ENCODE data around the gene GAS5.
"Not testable (repeated sequence)": the region's sequence is repeated elsewhere in the genome, so short reads cannot be mapped to it uniquely, and the experiment has no call there.

The GAS5 gene

GRCh38 chr1:173865468-173866164 lies 2.2 kb downstream of the GAS5 start:
- Histone ChIP-seq H3K4me3 (ENCODE audit: control insufficient read depth in 1 of 7, extremely low read depth in 1 of 7, insufficient read depth in 4 of 7, low read depth in 2 of 7, low read length in 6 of 7) (peak overlapping the region in 5 of 7 experiments; percentile 19 to 99 (median 96)), H3K27me3 (replicated peaks in 2 of 5; ENCODE audit: control insufficient read depth in 4 of 5, insufficient read depth in 5 of 5, low read length in 4 of 5) (no peaks in the 10 kb centered on the region), H3K27ac (ENCODE audit: insufficient read depth in 1 of 2, low read depth in 1 of 2, low read length in 2 of 2, poor library complexity in 1 of 2, severe bottlenecking in 2 of 2) (peak overlapping the region; percentile 7 to 88), H3K9me3 (ENCODE audit: control extremely low read depth in 1 of 5, control insufficient read depth in 4 of 5, insufficient read depth in 2 of 5, low read depth in 1 of 5, low read length in 4 of 5) (no peaks in the 10 kb centered on the region), H3K4me1 (ENCODE audit: control extremely low read depth in 1 of 4, control insufficient read depth in 4 of 4, insufficient read depth in 4 of 4, low read length in 3 of 4) (peaks cover 18 to 50% (median 36%) of the 10 kb centered on the region in 4 experiments), H3K36me3 (ENCODE audit: control insufficient read depth in 4 of 4, insufficient read depth in 4 of 4, low read length in 3 of 4) (peaks cover 16 to 47% (median 32%) of the 10 kb centered on the region in 4 experiments)
- CTCF ChIA-PET = interaction anchor here (1.1 to 1.5 kb wide), 3 partner anchors 9 to 435 kb away, joined by 3 to 5 read pairs (median 4); no protein-coding TSS in a partner anchor
- POLR2A ChIA-PET = no interaction called here
- 78% methylated on average over 3 of the region's 4 CpGs for WGBS (ENCODE audit: insufficient coverage)
- DNase-seq = no peak

GRCh38 chr1:173864179-173864867 lies 3.5 kb downstream of the GAS5 start:
- no peak for DNase-seq
- ChIA-PET POLR2A (no interaction called here), CTCF (interaction anchor here (0.8 to 1.5 kb wide), 2 partner anchors 15 to 434 kb away, joined by 3 to 5 read pairs; no protein-coding TSS in a partner anchor)
- Histone ChIP-seq H3K4me3 (ENCODE audit: control insufficient read depth in 1 of 7, extremely low read depth in 1 of 7, insufficient read depth in 4 of 7, low read depth in 2 of 7, low read length in 6 of 7) (peak overlapping the region in 1 of 7 experiments; percentile 96), H3K9me3 (ENCODE audit: control extremely low read depth in 1 of 5, control insufficient read depth in 4 of 5, insufficient read depth in 2 of 5, low read depth in 1 of 5, low read length in 4 of 5) (no peaks in the 10 kb centered on the region), H3K36me3 (ENCODE audit: control insufficient read depth in 4 of 4, insufficient read depth in 4 of 4, low read length in 3 of 4) (peaks cover 16 to 46% (median 32%) of the 10 kb centered on the region in 4 experiments), H3K27ac (ENCODE audit: insufficient read depth in 1 of 2, low read depth in 1 of 2, low read length in 2 of 2, poor library complexity in 1 of 2, severe bottlenecking in 2 of 2) (peak overlapping the region; percentile 28 to 88), H3K4me1 (ENCODE audit: control extremely low read depth in 1 of 4, control insufficient read depth in 4 of 4, insufficient read depth in 4 of 4, low read length in 3 of 4) (peaks cover 16 to 39% (median 29%) of the 10 kb centered on the region in 4 experiments), H3K27me3 (replicated peaks in 2 of 5; ENCODE audit: control insufficient read depth in 4 of 5, insufficient read depth in 5 of 5, low read length in 4 of 5) (no peaks in the 10 kb centered on the region)
- WGBS (ENCODE audit: insufficient coverage) = 100% methylated on average over 3 of the region's 5 CpGs

- peaks cover 16 to 31% (median 22%) of the 10 kb centered on the region in 4 experiments for H3K4me1 ChIP-seq (ENCODE audit: control extremely low read depth in 1 of 4, control insufficient read depth in 4 of 4, insufficient read depth in 4 of 4, low read length in 3 of 4)
- no peaks in the 10 kb centered on the region for H3K27me3 ChIP-seq (replicated peaks in 2 of 5; ENCODE audit: control insufficient read depth in 4 of 5, insufficient read depth in 5 of 5, low read length in 4 of 5)
- POLR2A ChIA-PET = no interaction called here
- peak in 2 of 3 donors; percentile 28 to 51 for DNase-seq
- H3K36me3 ChIP-seq (ENCODE audit: control insufficient read depth in 4 of 4, insufficient read depth in 4 of 4, low read length in 3 of 4) = peaks cover 16 to 47% (median 33%) of the 10 kb centered on the region in 4 experiments
- H3K4me3 ChIP-seq (ENCODE audit: control insufficient read depth in 1 of 7, extremely low read depth in 1 of 7, insufficient read depth in 4 of 7, low read depth in 2 of 7, low read length in 6 of 7) = no peak overlapping the region
- H3K9me3 ChIP-seq (ENCODE audit: control extremely low read depth in 1 of 5, control insufficient read depth in 4 of 5, insufficient read depth in 2 of 5, low read depth in 1 of 5, low read length in 4 of 5) = no peaks in the 10 kb centered on the region
- peak overlapping the region in 1 of 2 experiments; percentile 28 for H3K27ac ChIP-seq (ENCODE audit: insufficient read depth in 1 of 2, low read depth in 1 of 2, low read length in 2 of 2, poor library complexity in 1 of 2, severe bottlenecking in 2 of 2)
- CTCF ChIA-PET = interaction anchor here (0.7 to 1.2 kb wide), 2 partner anchors 13 to 444 kb away, joined by 3 read pairs; no protein-coding TSS in a partner anchor
Measured at GRCh38 chr1:173863224-173864161, 4.3 kb downstream of the GAS5 start.

GRCh38 chr1:173862769-173863223 lies 5.0 kb downstream of the GAS5 start:
- H3K9me3 ChIP-seq (ENCODE audit: control extremely low read depth in 1 of 5, control insufficient read depth in 4 of 5, insufficient read depth in 2 of 5, low read depth in 1 of 5, low read length in 4 of 5) = no peaks in the 10 kb centered on the region
- peaks cover 16 to 31% (median 22%) of the 10 kb centered on the region in 4 experiments for H3K4me1 ChIP-seq (ENCODE audit: control extremely low read depth in 1 of 4, control insufficient read depth in 4 of 4, insufficient read depth in 4 of 4, low read length in 3 of 4)
- ChIA-PET CTCF (interaction anchor here (0.7 to 1.2 kb wide), 2 partner anchors 12 to 443 kb away, joined by 3 read pairs; no protein-coding TSS in a partner anchor), POLR2A (interaction anchor here (1.0 kb wide), 1 partner anchor 11 kb away, joined by 4 read pairs; no protein-coding TSS in a partner anchor)
- no peak for DNase-seq
- WGBS (ENCODE audit: insufficient coverage) = 95% methylated on average over 6 of the region's 8 CpGs
- H3K27me3 ChIP-seq (replicated peaks in 2 of 5; ENCODE audit: control insufficient read depth in 4 of 5, insufficient read depth in 5 of 5, low read length in 4 of 5) = no peaks in the 10 kb centered on the region
- peaks cover 18 to 53% (median 36%) of the 10 kb centered on the region in 4 experiments for H3K36me3 ChIP-seq (ENCODE audit: control insufficient read depth in 4 of 4, insufficient read depth in 4 of 4, low read length in 3 of 4)
- no peak overlapping the region for H3K27ac ChIP-seq (ENCODE audit: insufficient read depth in 1 of 2, low read depth in 1 of 2, low read length in 2 of 2, poor library complexity in 1 of 2, severe bottlenecking in 2 of 2)
- H3K4me3 ChIP-seq (ENCODE audit: control insufficient read depth in 1 of 7, extremely low read depth in 1 of 7, insufficient read depth in 4 of 7, low read depth in 2 of 7, low read length in 6 of 7) = no peak overlapping the region

- H3K27ac ChIP-seq (ENCODE audit: insufficient read depth in 1 of 2, low read depth in 1 of 2, low read length in 2 of 2, poor library complexity in 1 of 2, severe bottlenecking in 2 of 2); H3K4me3 ChIP-seq (ENCODE audit: control insufficient read depth in 1 of 7, extremely low read depth in 1 of 7, insufficient read depth in 4 of 7, low read depth in 2 of 7, low read length in 6 of 7); DNase-seq; H3K27me3 ChIP-seq (replicated peaks in 2 of 5; ENCODE audit: control insufficient read depth in 4 of 5, insufficient read depth in 5 of 5, low read length in 4 of 5); H3K9me3 ChIP-seq (ENCODE audit: control extremely low read depth in 1 of 5, control insufficient read depth in 4 of 5, insufficient read depth in 2 of 5, low read depth in 1 of 5, low read length in 4 of 5): not testable (repeated sequence)
- WGBS (ENCODE audit: insufficient coverage) = 87% methylated on average over 3 of the region's 13 CpGs
- H3K4me1 ChIP-seq (ENCODE audit: control extremely low read depth in 1 of 4, control insufficient read depth in 4 of 4, insufficient read depth in 4 of 4, low read length in 3 of 4) = peaks cover 16 to 28% (median 22%) of the 10 kb centered on the region in 4 experiments
- H3K36me3 ChIP-seq (ENCODE audit: control insufficient read depth in 4 of 4, insufficient read depth in 4 of 4, low read length in 3 of 4) = peaks cover 23 to 58% (median 39%) of the 10 kb centered on the region in 4 experiments
- ChIA-PET CTCF (interaction anchor here (0.7 to 1.2 kb wide), 2 partner anchors 12 to 442 kb away, joined by 3 read pairs; no protein-coding TSS in a partner anchor), POLR2A (interaction anchor here (1.0 kb wide), 1 partner anchor 11 kb away, joined by 4 read pairs; no protein-coding TSS in a partner anchor)
Measured at GRCh38 chr1:173862146-173862768, 5.5 kb downstream of the GAS5 start.

GRCh38 chr1:173861731-173862145 lies 6.1 kb downstream of the GAS5 start:
- ChIA-PET CTCF (no interaction called here), POLR2A (no interaction called here)
- Histone ChIP-seq H3K4me1 (ENCODE audit: control extremely low read depth in 1 of 4, control insufficient read depth in 4 of 4, insufficient read depth in 4 of 4, low read length in 3 of 4) (peaks cover 13 to 23% (median 19%) of the 10 kb centered on the region in 4 experiments), H3K27me3 (replicated peaks in 2 of 5; ENCODE audit: control insufficient read depth in 4 of 5, insufficient read depth in 5 of 5, low read length in 4 of 5) (no peaks in the 10 kb centered on the region), H3K36me3 (ENCODE audit: control insufficient read depth in 4 of 4, insufficient read depth in 4 of 4, low read length in 3 of 4) (peaks cover 23 to 60% (median 41%) of the 10 kb centered on the region in 4 experiments), H3K4me3 (ENCODE audit: control insufficient read depth in 1 of 7, extremely low read depth in 1 of 7, insufficient read depth in 4 of 7, low read depth in 2 of 7, low read length in 6 of 7) (no peak overlapping the region), H3K9me3 (ENCODE audit: control extremely low read depth in 1 of 5, control insufficient read depth in 4 of 5, insufficient read depth in 2 of 5, low read depth in 1 of 5, low read length in 4 of 5) (no peaks in the 10 kb centered on the region), H3K27ac (ENCODE audit: insufficient read depth in 1 of 2, low read depth in 1 of 2, low read length in 2 of 2, poor library complexity in 1 of 2, severe bottlenecking in 2 of 2) (no peak overlapping the region)
- WGBS (ENCODE audit: insufficient coverage) = 94% methylated on average over 3 of the region's 7 CpGs
- DNase-seq = no peak
